ENCODE data around the gene PRND. TPM values are rescaled to one million over a fixed set of nuclear protein-coding genes. Genes with fewer than 3 reads are reported as not detected.

Gene PRND
- total and polyA plus RNA-seq, 2 of the 13 experiments (the other 11 are each of a cell fraction or from before 2014, with no cell fraction given): not detected

GRCh38 chr20:4684837-4685413 is 36.8 kb upstream of the PRND start (continued):
- TF ChIP-seq ZBTB33 (CRISPR knock-in tag; IDR thresholded peaks at IDR 0.05): no peak
- TF ChIP-seq ASH2L (IDR thresholded peaks at IDR 0.05; ENCODE audit: insufficient read length, low read depth, low read length): no peak
- TF ChIP-seq SMAD1 (CRISPR knock-in tag; IDR thresholded peaks at IDR 0.05; ENCODE audit: borderline replicate concordance, low read depth): 0 out of 2 replicates have a peak, but pooled peaks have one; percentile 47
- no peak for TF ChIP-seq HCFC1 (IDR thresholded peaks at IDR 0.05; ENCODE audit: low read depth, low read length)
- no peak for TF ChIP-seq RAD21 (CRISPR knock-in tag; IDR thresholded peaks at IDR 0.05)
- TF ChIP-seq SIX1 (CRISPR knock-in tag; IDR thresholded peaks at IDR 0.05; ENCODE audit: borderline replicate concordance): no peak
- TF ChIP-seq, protein P1, sequence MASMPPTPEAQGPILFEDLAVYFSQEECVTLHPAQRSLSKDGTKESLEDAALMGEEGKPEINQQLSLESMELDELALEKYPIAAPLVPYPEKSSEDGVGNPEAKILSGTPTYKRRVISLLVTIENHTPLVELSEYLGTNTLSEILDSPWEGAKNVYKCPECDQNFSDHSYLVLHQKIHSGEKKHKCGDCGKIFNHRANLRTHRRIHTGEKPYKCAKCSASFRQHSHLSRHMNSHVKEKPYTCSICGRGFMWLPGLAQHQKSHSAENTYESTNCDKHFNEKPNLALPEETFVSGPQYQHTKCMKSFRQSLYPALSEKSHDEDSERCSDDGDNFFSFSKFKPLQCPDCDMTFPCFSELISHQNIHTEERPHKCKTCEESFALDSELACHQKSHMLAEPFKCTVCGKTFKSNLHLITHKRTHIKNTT (CRISPR knock-in tag; IDR thresholded peaks at IDR 0.05): no peak
- TF ChIP-seq CEBPB (IDR thresholded peaks at IDR 0.05; ENCODE audit: borderline replicate concordance, low read depth, low read length): no peak
- TF ChIP-seq PPARG (CRISPR knock-in tag; conservative IDR thresholded peaks at IDR 0.05): no peak
- no peak for TF ChIP-seq AKAP8 (CRISPR knock-in tag; IDR thresholded peaks at IDR 0.05)
- TF ChIP-seq NPAS2 (CRISPR knock-in tag; IDR thresholded peaks at IDR 0.05; ENCODE audit: borderline replicate concordance): no peak
- TF ChIP-seq ELF4 (CRISPR knock-in tag; IDR thresholded peaks at IDR 0.05; ENCODE audit: borderline replicate concordance): no peak
- TF ChIP-seq, protein P2, sequence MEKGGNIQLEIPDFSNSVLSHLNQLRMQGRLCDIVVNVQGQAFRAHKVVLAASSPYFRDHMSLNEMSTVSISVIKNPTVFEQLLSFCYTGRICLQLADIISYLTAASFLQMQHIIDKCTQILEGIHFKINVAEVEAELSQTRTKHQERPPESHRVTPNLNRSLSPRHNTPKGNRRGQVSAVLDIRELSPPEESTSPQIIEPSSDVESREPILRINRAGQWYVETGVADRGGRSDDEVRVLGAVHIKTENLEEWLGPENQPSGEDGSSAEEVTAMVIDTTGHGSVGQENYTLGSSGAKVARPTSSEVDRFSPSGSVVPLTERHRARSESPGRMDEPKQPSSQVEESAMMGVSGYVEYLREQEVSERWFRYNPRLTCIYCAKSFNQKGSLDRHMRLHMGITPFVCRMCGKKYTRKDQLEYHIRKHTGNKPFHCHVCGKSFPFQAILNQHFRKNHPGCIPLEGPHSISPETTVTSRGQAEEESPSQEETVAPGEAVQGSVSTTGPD (CRISPR knock-in tag; IDR thresholded peaks at IDR 0.05): no peak
- TF ChIP-seq RBFOX2 (IDR thresholded peaks at IDR 0.05; ENCODE audit: low read depth, low read length): no peak
- TF ChIP-seq ZNF350 (CRISPR knock-in tag; IDR thresholded peaks at IDR 0.05; ENCODE audit: borderline replicate concordance, low read depth): peak; percentile 76; the same call in 1 of the 2 replicates
- no peak for TF ChIP-seq JDP2 (CRISPR knock-in tag; IDR thresholded peaks at IDR 0.05; ENCODE audit: borderline replicate concordance)
- no peak for TF ChIP-seq NFE2L1 (CRISPR knock-in tag; IDR thresholded peaks at IDR 0.05; ENCODE audit: borderline replicate concordance)
- TF ChIP-seq TCF7L2 (IDR thresholded peaks at IDR 0.05; ENCODE audit: low read depth, low read length): no peak
- no peak for TF ChIP-seq SRSF4 (IDR thresholded peaks at IDR 0.05; ENCODE audit: low read depth, low read length, poor library complexity, severe bottlenecking)
- TF ChIP-seq GATA4 (IDR thresholded peaks at IDR 0.05; ENCODE audit: borderline replicate concordance, low read depth): no peak
- TF ChIP-seq ZNF572 (CRISPR knock-in tag; IDR thresholded peaks at IDR 0.05): no peak
- no peak for TF ChIP-seq ARNT2 (CRISPR knock-in tag; IDR thresholded peaks at IDR 0.05; ENCODE audit: low read depth)
- no peak for TF ChIP-seq ZNF282 (IDR thresholded peaks at IDR 0.05; ENCODE audit: partially characterized antibody)
- no peak for TF ChIP-seq RFX1 (IDR thresholded peaks at IDR 0.05)
- no peak for TF ChIP-seq PBX3 (CRISPR knock-in tag; IDR thresholded peaks at IDR 0.05; ENCODE audit: borderline replicate concordance)
- no peak for TF ChIP-seq ZNF260 (CRISPR knock-in tag; IDR thresholded peaks at IDR 0.05; ENCODE audit: borderline replicate concordance, low read depth)

Measured in HepG2 (cell line).